Liver (tissue), 9 donors: Measurements from ENCODE around the gene ARHGDIB. TPM values are rescaled to one million over a fixed set of nuclear protein-coding genes. Genes with fewer than 3 reads are reported as not detected.

Experiments
- DNase-seq: peaks from one replicate; pipeline ENCODE4 v3.0.0-alpha.2; 2017; ENCODE audit warnings: low spot score
- H3K27ac ChIP-seq, 2 donors: one replicate each; pipeline ENCODE4 v1.7.0; 2013; ENCODE audit warnings: inconsistent platforms in 2 of 2, low read length in 2 of 2, control low read depth in 1 of 2, low read depth in 1 of 2, mild to moderate bottlenecking in 1 of 2
- H3K27me3 ChIP-seq, 4 donors: one replicate each; pipeline versions ENCODE4 v1.6.1 to v1.7.0; 2013; ENCODE audit warnings: low read length in 3 of 4, inconsistent platforms in 1 of 4, mild to moderate bottlenecking in 1 of 4, moderate library complexity in 1 of 4; ENCODE audit not compliant: control insufficient read depth in 4 of 4, insufficient read depth in 4 of 4
- H3K36me3 ChIP-seq, 4 donors: one replicate each; pipeline versions ENCODE4 v1.6.1 to v1.7.0; 2013; ENCODE audit warnings: low read length in 3 of 4, mild to moderate bottlenecking in 3 of 4, low read depth in 1 of 4, moderate library complexity in 1 of 4; ENCODE audit not compliant: control insufficient read depth in 4 of 4, insufficient read depth in 3 of 4
- H3K4me1 ChIP-seq, 4 donors: one replicate each; pipeline versions ENCODE4 v1.6.1 to v1.7.0; 2013; ENCODE audit warnings: low read length in 3 of 4, mild to moderate bottlenecking in 3 of 4, moderate library complexity in 1 of 4; ENCODE audit not compliant: control insufficient read depth in 4 of 4, insufficient read depth in 4 of 4
- H3K4me3 ChIP-seq, 3 donors: one replicate each; pipeline versions ENCODE4 v1.6.1 to v1.7.0; 2013; ENCODE audit warnings: low read length in 3 of 3, control low read depth in 1 of 3, low read depth in 1 of 3, mild to moderate bottlenecking in 1 of 3
- H3K9ac ChIP-seq, 2 donors: one replicate each; pipeline ENCODE4 v1.7.0; 2013; ENCODE audit warnings: low read length in 2 of 2, mild to moderate bottlenecking in 2 of 2, moderate library complexity in 2 of 2, control low read depth in 1 of 2, low read depth in 1 of 2
- H3K9me3 ChIP-seq, 4 donors: one replicate each; pipeline versions ENCODE4 v1.6.1 to v1.7.0; 2013; ENCODE audit warnings: low read length in 3 of 4; ENCODE audit not compliant: control insufficient read depth in 4 of 4
- ATF3 ChIP-seq: IDR thresholded peaks from 2 replicates; pipeline ENCODE4 v1.6.1; 2016; ENCODE audit warnings: antibody characterized with exemption
- CTCF ChIP-seq: fragments of 150-350 bp; IDR thresholded peaks from 2 replicates; pipeline ENCODE4 v1.5.1; 2017; ENCODE audit warnings: improper control_type of control experiment, low read depth, low read length; ENCODE audit not compliant: missing input control
- EGR1 ChIP-seq, 2 donors: IDR thresholded peaks; 2 replicates each; pipeline ENCODE4 v1.6.1; 2016 to 2018; ENCODE audit warnings: antibody characterized with exemption in 2 of 2, low read depth in 2 of 2
- FOXA1 ChIP-seq: IDR thresholded peaks from 2 replicates; pipeline ENCODE4 v1.6.1; 2016; ENCODE audit warnings: antibody characterized with exemption
- FOXA2 ChIP-seq: IDR thresholded peaks from 2 replicates; pipeline ENCODE4 v1.6.1; 2016; ENCODE audit warnings: antibody characterized with exemption
- GABPA ChIP-seq, 2 donors: IDR thresholded peaks in 1 of 2; conservative IDR thresholded peaks in 1 of 2; 2 replicates each; pipeline ENCODE4 v1.6.1; 2016; ENCODE audit warnings: antibody characterized with exemption in 2 of 2, mild to moderate bottlenecking in 1 of 2, moderate library complexity in 1 of 2
- HNF4G ChIP-seq: IDR thresholded peaks from 2 replicates; pipeline ENCODE4 v1.6.1; 2016; ENCODE audit warnings: antibody characterized with exemption
- JUND ChIP-seq, 2 donors: IDR thresholded peaks; 2 replicates each; pipeline ENCODE4 v1.6.1; 2016; ENCODE audit warnings: antibody characterized with exemption in 2 of 2
- MAX ChIP-seq: IDR thresholded peaks from 2 replicates; pipeline ENCODE4 v1.6.1; 2016; ENCODE audit warnings: antibody characterized with exemption
- NR2F2 ChIP-seq: IDR thresholded peaks from 2 replicates; pipeline ENCODE4 v1.6.1; 2016; ENCODE audit warnings: antibody characterized with exemption
- RAD21 ChIP-seq, 2 donors: IDR thresholded peaks; 2 replicates each; pipeline ENCODE4 v1.6.1; 2016; ENCODE audit warnings: antibody characterized with exemption in 2 of 2, mild to moderate bottlenecking in 2 of 2
- REST ChIP-seq: IDR thresholded peaks from 2 replicates; pipeline ENCODE4 v1.6.1; 2016; ENCODE audit warnings: antibody characterized with exemption, mild to moderate bottlenecking
- RXRA ChIP-seq, 2 donors: IDR thresholded peaks; 2 replicates each; pipeline ENCODE4 v1.6.1; 2017 to 2018; ENCODE audit warnings: antibody characterized with exemption in 2 of 2, mild to moderate bottlenecking in 1 of 2
- SP1 ChIP-seq: IDR thresholded peaks from 2 replicates; pipeline ENCODE4 v1.6.1; 2018; ENCODE audit warnings: antibody characterized with exemption, mild to moderate bottlenecking
- TAF1 ChIP-seq: conservative IDR thresholded peaks from 2 replicates; pipeline ENCODE4 v1.6.1; 2016; ENCODE audit warnings: antibody characterized with exemption, mild to moderate bottlenecking
- YY1 ChIP-seq: IDR thresholded peaks from 2 replicates; pipeline ENCODE4 v1.6.1; 2016; ENCODE audit warnings: antibody characterized with exemption, mild to moderate bottlenecking
- ZBTB33 ChIP-seq: IDR thresholded peaks from 2 replicates; pipeline ENCODE4 v1.6.1; 2016; ENCODE audit warnings: antibody characterized with exemption
- WGBS: extraction: QIAGEN DNeasy Blood & Tissue Kit; methylation state at CpG from one replicate; pipeline ENCODE4 v1.1.7; 2013; 5-methylcytosine and 5-hydroxymethylcytosine counted together
- polyA plus RNA-seq, 2 donors: library from polyadenylated mRNA; stranded (reverse) in 1 of 2; unstranded in 1 of 2; fragments of 200-250 nt in 1 of 2; fragments of >200 nt in 1 of 2; fragmentation: Nextera tagmentation in 1 of 2; extraction: Ambion mirVana in 1 of 2; gene quantifications; one replicate each; pipeline versions ENCODE4 v1.2.1 to v1.2.3, GENCODE V29; 2013 to 2015
- total RNA-seq, 2 donors: library from RNA; depleted of rRNA; stranded (reverse); fragments of >200 nt; gene quantifications; one replicate each; pipeline ENCODE4 v1.2.3, GENCODE V29; 2014
- donor health status: healthy.
- donor health status: healthy.
- donor health status: healthy.
- donor health status: healthy.
- donor health status: healthy.

ARHGDIB gene
- total and polyA plus RNA-seq, 4 donors, result 36.3 to 66.9 (median 47.5) TPM

GRCh38 chr12:14993117-14993516 lies 31.7 kb upstream of the ARHGDIB start:
- WGBS, result 84% methylated on average over 5 of the region's 5 CpGs
- Histone ChIP-seq H3K27ac (no peak overlapping the region), H3K36me3 (no peaks in the 10 kb centered on the region), H3K27me3 (no peaks in the 10 kb centered on the region), H3K4me3 (no peak overlapping the region), H3K9ac (no peak overlapping the region), H3K9me3 (no peaks in the 10 kb centered on the region), H3K4me1 (peaks cover 0 to 7% (median 0%) of the 10 kb centered on the region in 4 donors)
- no peak for DNase-seq
- TF ChIP-seq SP1 (no peak), RAD21 (IDR thresholded peaks at IDR 0.05) (no peak), NR2F2 (no peak), EGR1 (IDR thresholded peaks at IDR 0.05; ENCODE audit: low read depth in 2 of 2) (no peak), ATF3 (no peak), HNF4G (no peak), TAF1 (no peak), YY1 (no peak), GABPA (IDR thresholded peaks at IDR 0.05 in 1 of 2, conservative IDR thresholded peaks at IDR 0.05 in 1 of 2) (no peak), FOXA1 (no peak)

- H3K9ac ChIP-seq, result no peak overlapping the region
- no peaks in the 10 kb centered on the region for H3K27me3 ChIP-seq
- H3K4me3 ChIP-seq, result no peak overlapping the region
- H3K36me3 ChIP-seq, result no peaks in the 10 kb centered on the region
- WGBS, result 95% methylated on average over 3 of the region's 3 CpGs
- H3K9me3 ChIP-seq, result no peaks in the 10 kb centered on the region
- H3K4me1 ChIP-seq, result peaks cover 0 to 7% (median 0%) of the 10 kb centered on the region in 4 donors
- H3K27ac ChIP-seq, result no peak overlapping the region
- TF ChIP-seq TAF1 (no peak), CTCF (no peak), EGR1 (IDR thresholded peaks at IDR 0.05; ENCODE audit: low read depth in 2 of 2) (no peak), GABPA (IDR thresholded peaks at IDR 0.05 in 1 of 2, conservative IDR thresholded peaks at IDR 0.05 in 1 of 2) (no peak), SP1 (no peak), FOXA2 (no peak), HNF4G (no peak), RAD21 (IDR thresholded peaks at IDR 0.05) (no peak), JUND (IDR thresholded peaks at IDR 0.05) (no peak), ATF3 (no peak), REST (no peak), FOXA1 (no peak), ZBTB33 (no peak), MAX (no peak), YY1 (no peak), RXRA (IDR thresholded peaks at IDR 0.05) (no peak), NR2F2 (no peak)
- no peak for DNase-seq
These were observed 31.3 kb upstream of the ARHGDIB start for GRCh38 chr12:14992673-14993072.
